ENCODE data around the gene KIAA0930.

DNA sequence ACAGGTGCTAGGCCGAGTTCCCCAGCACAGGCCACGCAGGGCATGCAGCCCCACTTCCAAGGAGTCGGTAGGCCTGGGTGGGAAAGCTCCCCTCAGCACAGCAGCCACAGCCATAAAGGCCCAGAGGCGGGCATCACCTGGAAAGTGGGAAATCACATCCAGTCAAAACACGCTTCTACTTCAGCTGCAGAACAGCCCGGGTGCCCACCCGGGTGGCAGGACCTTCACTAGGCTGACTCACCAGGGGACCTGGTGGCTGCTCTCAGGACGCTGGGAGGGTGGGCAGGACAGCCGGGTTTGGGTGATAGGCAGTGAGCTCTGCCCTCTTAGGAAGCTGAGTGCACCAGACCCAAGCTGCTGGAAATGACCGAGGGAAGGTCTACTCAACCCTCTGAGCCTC lies 7.3 kb downstream of the KIAA0930 start:
- TF ChIP-seq, protein P1, sequence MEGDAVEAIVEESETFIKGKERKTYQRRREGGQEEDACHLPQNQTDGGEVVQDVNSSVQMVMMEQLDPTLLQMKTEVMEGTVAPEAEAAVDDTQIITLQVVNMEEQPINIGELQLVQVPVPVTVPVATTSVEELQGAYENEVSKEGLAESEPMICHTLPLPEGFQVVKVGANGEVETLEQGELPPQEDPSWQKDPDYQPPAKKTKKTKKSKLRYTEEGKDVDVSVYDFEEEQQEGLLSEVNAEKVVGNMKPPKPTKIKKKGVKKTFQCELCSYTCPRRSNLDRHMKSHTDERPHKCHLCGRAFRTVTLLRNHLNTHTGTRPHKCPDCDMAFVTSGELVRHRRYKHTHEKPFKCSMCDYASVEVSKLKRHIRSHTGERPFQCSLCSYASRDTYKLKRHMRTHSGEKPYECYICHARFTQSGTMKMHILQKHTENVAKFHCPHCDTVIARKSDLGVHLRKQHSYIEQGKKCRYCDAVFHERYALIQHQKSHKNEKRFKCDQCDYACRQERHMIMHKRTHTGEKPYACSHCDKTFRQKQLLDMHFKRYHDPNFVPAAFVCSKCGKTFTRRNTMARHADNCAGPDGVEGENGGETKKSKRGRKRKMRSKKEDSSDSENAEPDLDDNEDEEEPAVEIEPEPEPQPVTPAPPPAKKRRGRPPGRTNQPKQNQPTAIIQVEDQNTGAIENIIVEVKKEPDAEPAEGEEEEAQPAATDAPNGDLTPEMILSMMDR (conservative IDR thresholded peaks at IDR 0.05; ENCODE audit: low read depth, low read length), result no peak
- TF ChIP-seq MAZ (IDR thresholded peaks at IDR 0.05; ENCODE audit: borderline replicate concordance, low read depth, low read length) (no peak), POLR2A (IDR thresholded peaks at IDR 0.05; ENCODE audit: low read depth, low read length) (0 out of 2 replicates have a peak, but pooled peaks have one; percentile 8), FOS (IDR thresholded peaks at IDR 0.05; ENCODE audit: low read depth, low read length) (no peak), MXI1 (IDR thresholded peaks at IDR 0.05; ENCODE audit: borderline replicate concordance, low read depth, low read length) (no peak)
- TF ChIP-seq, protein P2, sequence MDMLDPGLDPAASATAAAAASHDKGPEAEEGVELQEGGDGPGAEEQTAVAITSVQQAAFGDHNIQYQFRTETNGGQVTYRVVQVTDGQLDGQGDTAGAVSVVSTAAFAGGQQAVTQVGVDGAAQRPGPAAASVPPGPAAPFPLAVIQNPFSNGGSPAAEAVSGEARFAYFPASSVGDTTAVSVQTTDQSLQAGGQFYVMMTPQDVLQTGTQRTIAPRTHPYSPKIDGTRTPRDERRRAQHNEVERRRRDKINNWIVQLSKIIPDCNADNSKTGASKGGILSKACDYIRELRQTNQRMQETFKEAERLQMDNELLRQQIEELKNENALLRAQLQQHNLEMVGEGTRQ (IDR thresholded peaks at IDR 0.05; ENCODE audit: low read depth, low read length), result no peak
